Esophagus muscularis mucosa (tissue), 3 donors: ENCODE data around the gene GNA15.

ENCODE experiments used
- POLR2A ChIP-seq: fragments of 450-650 bp; IDR thresholded peaks from one replicate; pipeline ENCODE4 v1.6.1; 2017; ENCODE audit warnings: antibody characterized with exemption, moderate library complexity, mild to moderate bottlenecking, low read depth
- TF ChIP-seq, protein P1 (sequence below), 3 experiments: fragments of 200-600 bp in 2 of 3; fragments of 450-650 bp in 1 of 3; sonication (generic) in 2 of 3; IDR thresholded peaks; one replicate each; pipeline ENCODE4 v1.5.1; 2017 to 2019; ENCODE audit warnings: antibody characterized with exemption in 3 of 3, mild to moderate bottlenecking in 2 of 3, moderate library complexity in 1 of 3

GRCh38 chr19:3185461-3186159, 49.8 kb downstream of the GNA15 start, which contains the start of gene NCLN:
- TF ChIP-seq, protein P1, sequence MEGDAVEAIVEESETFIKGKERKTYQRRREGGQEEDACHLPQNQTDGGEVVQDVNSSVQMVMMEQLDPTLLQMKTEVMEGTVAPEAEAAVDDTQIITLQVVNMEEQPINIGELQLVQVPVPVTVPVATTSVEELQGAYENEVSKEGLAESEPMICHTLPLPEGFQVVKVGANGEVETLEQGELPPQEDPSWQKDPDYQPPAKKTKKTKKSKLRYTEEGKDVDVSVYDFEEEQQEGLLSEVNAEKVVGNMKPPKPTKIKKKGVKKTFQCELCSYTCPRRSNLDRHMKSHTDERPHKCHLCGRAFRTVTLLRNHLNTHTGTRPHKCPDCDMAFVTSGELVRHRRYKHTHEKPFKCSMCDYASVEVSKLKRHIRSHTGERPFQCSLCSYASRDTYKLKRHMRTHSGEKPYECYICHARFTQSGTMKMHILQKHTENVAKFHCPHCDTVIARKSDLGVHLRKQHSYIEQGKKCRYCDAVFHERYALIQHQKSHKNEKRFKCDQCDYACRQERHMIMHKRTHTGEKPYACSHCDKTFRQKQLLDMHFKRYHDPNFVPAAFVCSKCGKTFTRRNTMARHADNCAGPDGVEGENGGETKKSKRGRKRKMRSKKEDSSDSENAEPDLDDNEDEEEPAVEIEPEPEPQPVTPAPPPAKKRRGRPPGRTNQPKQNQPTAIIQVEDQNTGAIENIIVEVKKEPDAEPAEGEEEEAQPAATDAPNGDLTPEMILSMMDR (IDR thresholded peaks at IDR 0.05), result no peak
- no peak for TF ChIP-seq POLR2A
